MCF 10A (cell line): Measurements from ENCODE around the gene CEP63. TPM values are rescaled to one million over a fixed set of nuclear protein-coding genes. Genes with fewer than 3 reads are reported as not detected.
"Not testable (repeated sequence)": the region's sequence is repeated elsewhere in the genome, so short reads cannot be mapped to it uniquely, and the experiment has no call there.

ENCODE experiments used
- BruUV-seq: library from RNA; stranded (reverse); fragments of 400-500 nt; replicated peaks from 2 replicates; lab custom pipeline; 2021; lab: Mats Ljungman, UMichigan
- CTCF ChIA-PET: fragments of 300-600 bp; sonication (Branson Sonifier 250); formaldehyde crosslinking; extraction: SDS; loops from one replicate; lab custom pipeline; 2021; ENCODE audit warnings: antibody characterized with exemption, inconsistent platforms; lab: Yijun Ruan, JAX
- POLR2A ChIA-PET: fragments of 300-600, 350-650 bp; sonication (Branson Sonifier 250); formaldehyde crosslinking; extraction: SDS; loops from one replicate; lab custom pipeline; 2020; ENCODE audit warnings: antibody characterized with exemption, inconsistent platforms; lab: Yijun Ruan, JAX
- DNase-seq: peaks from one replicate; pipeline ENCODE4 v3.0.0-alpha.2; 2018; ENCODE audit not compliant: unreplicated experiment
- H3K27ac Mint-ChIP-seq: one replicate; pipeline ENCODE4 v1.8.0; 2022; ENCODE audit warnings: mild to moderate bottlenecking, low read depth, mixed read lengths; ENCODE audit not compliant: unreplicated experiment
- H3K27me3 Mint-ChIP-seq: one replicate; pipeline ENCODE4 v1.8.0; 2022; ENCODE audit warnings: mixed read lengths; ENCODE audit not compliant: insufficient read depth, unreplicated experiment
- H3K36me3 Mint-ChIP-seq: one replicate; pipeline ENCODE4 v1.8.0; 2022; ENCODE audit warnings: mild to moderate bottlenecking, moderate library complexity, mixed read lengths; ENCODE audit not compliant: insufficient read depth, unreplicated experiment
- H3K4me1 Mint-ChIP-seq: one replicate; pipeline ENCODE4 v1.8.0; 2022; ENCODE audit warnings: mixed read lengths; ENCODE audit not compliant: insufficient read depth, unreplicated experiment
- H3K4me3 Mint-ChIP-seq: one replicate; pipeline ENCODE4 v1.8.0; 2022; ENCODE audit warnings: mild to moderate bottlenecking, moderate library complexity, mixed read lengths; ENCODE audit not compliant: unreplicated experiment
- H3K9me3 Mint-ChIP-seq: one replicate; pipeline ENCODE4 v1.8.0; 2022; ENCODE audit warnings: mixed read lengths; ENCODE audit not compliant: unreplicated experiment
- CTCF ChIP-seq: fragments of 200-600 bp; IDR thresholded peaks from one replicate; pipeline ENCODE4 v1.8.0; 2022; ENCODE audit warnings: antibody characterized with exemption, mild to moderate bottlenecking; ENCODE audit not compliant: unreplicated experiment
- intact Hi-C: fragments of 100-400 bp; cut with micrococcal nuclease; formaldehyde crosslinking; loops from 2 replicates; pipeline ENCODE4 v1.14.1; 2022
- total RNA-seq: library from RNA; stranded (reverse); gene quantifications from 2 replicates; pipeline ENCODE4 v1.2.3, GENCODE V29; 2022

The CEP63 gene
- total RNA-seq, 1 experiment from 2014 or later: 40.0 TPM

- intact Hi-C loops: no loop called here
- peaks cover 29% of the 10 kb centered on the region for H3K9me3 Mint-ChIP-seq
- no peaks in the 10 kb centered on the region for H3K4me1 Mint-ChIP-seq
- POLR2A ChIA-PET: no interaction called here
- no peak for DNase-seq
- no peak overlapping the region for H3K4me3 Mint-ChIP-seq
- H3K27ac Mint-ChIP-seq: no peak overlapping the region
- no peaks in the 10 kb centered on the region for H3K27me3 Mint-ChIP-seq
- H3K36me3 Mint-ChIP-seq: peaks cover 11% of the 10 kb centered on the region
- no peak for TF ChIP-seq CTCF
- BruUV-seq: no TSS peak
- CTCF ChIA-PET: interaction anchor here (0.9 kb wide), 1 partner anchor 792 kb away, joined by 4 read pairs; no protein-coding TSS in a partner anchor
These were observed 81.7 kb downstream of the CEP63 start for GRCh38 chr3:134567605-134568004.

GRCh38 chr3:134568790-134569189 is 82.9 kb downstream of the CEP63 start:
- CTCF ChIA-PET: interaction anchor here (0.9 kb wide), 1 partner anchor 793 kb away, joined by 4 read pairs; no protein-coding TSS in a partner anchor
- no peak for DNase-seq
- POLR2A ChIA-PET: no interaction called here
- BruUV-seq: no TSS peak
- no peak overlapping the region for H3K4me3 Mint-ChIP-seq
- H3K27me3 Mint-ChIP-seq: no peaks in the 10 kb centered on the region
- intact Hi-C loops: no loop called here
- H3K9me3 Mint-ChIP-seq: peaks cover 29% of the 10 kb centered on the region
- H3K36me3 Mint-ChIP-seq: peaks cover 15% of the 10 kb centered on the region
- H3K27ac Mint-ChIP-seq: no peak overlapping the region
- H3K4me1 Mint-ChIP-seq: no peaks in the 10 kb centered on the region
- TF ChIP-seq CTCF: no peak

GRCh38 chr3:134569899-134570298 is 84.0 kb downstream of the CEP63 start:
- Mint-ChIP-seq H3K36me3 (peaks cover 12% of the 10 kb centered on the region), H3K9me3 (peaks cover 29% of the 10 kb centered on the region)
- intact Hi-C loops, H3K27me3 Mint-ChIP-seq, DNase-seq, POLR2A ChIA-PET, H3K4me1 Mint-ChIP-seq, H3K27ac Mint-ChIP-seq, H3K4me3 Mint-ChIP-seq, BruUV-seq: not testable (repeated sequence)
- CTCF ChIA-PET: interaction anchor here (0.6 kb wide), 1 partner anchor 1451 kb away, joined by 3 read pairs; no protein-coding TSS in a partner anchor

GRCh38 chr3:134576426-134576825 is 90.6 kb downstream of the CEP63 start:
- no peaks in the 10 kb centered on the region for H3K4me1 Mint-ChIP-seq
- peaks cover 7% of the 10 kb centered on the region for H3K9me3 Mint-ChIP-seq
- H3K27me3 Mint-ChIP-seq: no peaks in the 10 kb centered on the region
- intact Hi-C loops: no loop called here
- TF ChIP-seq CTCF: no peak
- no peak overlapping the region for H3K4me3 Mint-ChIP-seq
- BruUV-seq: no TSS peak
- no peak for DNase-seq
- POLR2A ChIA-PET: no interaction called here
- no peak overlapping the region for H3K27ac Mint-ChIP-seq
- H3K36me3 Mint-ChIP-seq: peaks cover 6% of the 10 kb centered on the region
- CTCF ChIA-PET: no interaction called here

- CTCF ChIA-PET: no interaction called here
- Mint-ChIP-seq H3K36me3 (peaks cover 6% of the 10 kb centered on the region), H3K27ac (no peak overlapping the region), H3K4me3 (no peak overlapping the region), H3K4me1 (no peaks in the 10 kb centered on the region), H3K27me3 (no peaks in the 10 kb centered on the region), H3K9me3 (peaks cover 7% of the 10 kb centered on the region)
- intact Hi-C loops: no loop called here
- DNase-seq: no peak
- POLR2A ChIA-PET: no interaction called here
- no peak for TF ChIP-seq CTCF
- BruUV-seq: no TSS peak
These were observed 91.0 kb downstream of the CEP63 start for GRCh38 chr3:134576831-134577230.
